Stimulated activated CD4-positive, alpha-beta T cell treated with anti-CD3 and anti-CD28 coated beads, Interleukin-1b, Interleukin-23, amount 100 ng/mL, for 1 hour (primary cell): Measurements from ENCODE around the gene INSIG2.

Experiments
- DNase-seq, 2 donors: peaks; one replicate each; pipeline ENCODE4 v3.0.0-alpha.2; 2020; ENCODE audit warnings: low read depth in 2 of 2

Gene INSIG2

GRCh38 chr2:118098307-118099030 is 10.2 kb downstream of the INSIG2 start:
- DNase-seq, result no peak

- no peak for DNase-seq
Observed at GRCh38 chr2:118102433-118103082, 14.3 kb downstream of the INSIG2 start.

GRCh38 chr2:118103951-118104940 is 16.0 kb downstream of the INSIG2 start:
- DNase-seq, result no peak

GRCh38 chr2:118105497-118105896 is 17.2 kb downstream of the INSIG2 start:
- DNase-seq, result no peak

GRCh38 chr2:118106926-118107325 is 18.7 kb downstream of the INSIG2 start:
- no peak for DNase-seq

GRCh38 chr2:118110310-118110709 is 22.0 kb downstream of the INSIG2 start:
- DNase-seq, result no peak

GRCh38 chr2:118110991-118111390 is 22.7 kb downstream of the INSIG2 start:
- DNase-seq, result no peak

GRCh38 chr2:118112771-118113334 is 24.6 kb downstream of the INSIG2 start:
- no peak for DNase-seq

- DNase-seq, result no peak
Observed at GRCh38 chr2:118114863-118115262, 26.6 kb downstream of the INSIG2 start.

GRCh38 chr2:118115761-118116160 is 27.5 kb downstream of the INSIG2 start:
- DNase-seq, result no peak

GRCh38 chr2:118118479-118118878 is 30.2 kb downstream of the INSIG2 start:
- no peak for DNase-seq

GRCh38 chr2:118119158-118119727 is 31.0 kb downstream of the INSIG2 start:
- DNase-seq, result no peak

- no peak for DNase-seq
Observed at GRCh38 chr2:118119761-118120400, 31.6 kb downstream of the INSIG2 start.

GRCh38 chr2:118120401-118120780 is 32.1 kb downstream of the INSIG2 start:
- no peak for DNase-seq

- no peak for DNase-seq
Observed at GRCh38 chr2:118121101-118121500, 32.8 kb downstream of the INSIG2 start.

- no peak for DNase-seq
Observed at GRCh38 chr2:118121986-118122524, 33.8 kb downstream of the INSIG2 start.

- no peak for DNase-seq
Observed at GRCh38 chr2:118122594-118123281, 34.5 kb downstream of the INSIG2 start.

- DNase-seq, result no peak
Observed at GRCh38 chr2:118123561-118124232, 35.4 kb downstream of the INSIG2 start.

- no peak for DNase-seq
Observed at GRCh38 chr2:118124288-118124891, 36.1 kb downstream of the INSIG2 start.
